ENCODE measurements around the gene TP53RK. TPM values are rescaled to one million over a fixed set of nuclear protein-coding genes. Genes with fewer than 3 reads are reported as not detected.

Gene TP53RK
- polyA plus RNA-seq, 1 of the 3 experiments (the other 2 are of a cell fraction) = 5.5 TPM

GRCh38 chr20:46720776-46721425 lies 31.7 kb upstream of the TP53RK start:
- no peaks in the 10 kb centered on the region for H3K79me2 ChIP-seq (ENCODE audit: insufficient read depth)
- H3K27ac ChIP-seq (ENCODE audit: low read depth in 2 of 2, low read length in 1 of 2) = no peak overlapping the region
- no peaks in the 10 kb centered on the region for H3K9me2 ChIP-seq
- no peak overlapping the region for H2AFZ ChIP-seq (ENCODE audit: low read depth)
- H3K9me3 ChIP-seq = no peaks in the 10 kb centered on the region
- no peaks in the 10 kb centered on the region for H4K20me1 ChIP-seq (ENCODE audit: insufficient read depth)
- DNase-seq = no peak
- no peak overlapping the region for H3K4me2 ChIP-seq
- H3K27me3 ChIP-seq (ENCODE audit: insufficient read depth) = no peaks in the 10 kb centered on the region
- H3K4me3 ChIP-seq (ENCODE audit: low read depth in 2 of 2, low read length in 1 of 2) = no peak overlapping the region
- H3K9ac ChIP-seq = no peak overlapping the region
- no peak for TF ChIP-seq FOSL2 (IDR thresholded peaks at IDR 0.05; ENCODE audit: borderline replicate concordance, low read depth)
- TF ChIP-seq USF1 (IDR thresholded peaks at IDR 0.05; ENCODE audit: borderline replicate concordance, low read depth) = no peak
- no peak for TF ChIP-seq MEF2A (IDR thresholded peaks at IDR 0.05; ENCODE audit: borderline replicate concordance, low read depth)
- no peak for TF ChIP-seq EZH2phosphoT487 (IDR thresholded peaks at IDR 0.05; ENCODE audit: borderline replicate concordance, low read depth)
- no peak for TF ChIP-seq EP300 (IDR thresholded peaks at IDR 0.05; ENCODE audit: borderline replicate concordance in 1 of 2, low read depth in 1 of 2, low read length in 1 of 2)
- TF ChIP-seq NRF1 (IDR thresholded peaks at IDR 0.05; ENCODE audit: low read depth, low read length) = no peak
- no peak for TF ChIP-seq CHD2 (IDR thresholded peaks at IDR 0.05; ENCODE audit: low read length, partially characterized antibody)
- TF ChIP-seq TEAD4 (IDR thresholded peaks at IDR 0.05; ENCODE audit: borderline replicate concordance, insufficient read depth) = no peak
- TF ChIP-seq SIN3A (IDR thresholded peaks at IDR 0.05; ENCODE audit: borderline replicate concordance, low read depth, low read length) = no peak
- no peak for TF ChIP-seq MXI1 (IDR thresholded peaks at IDR 0.05; ENCODE audit: low read depth, low read length)
- no peak for TF ChIP-seq GABPA (IDR thresholded peaks at IDR 0.05; ENCODE audit: low read depth)
- TF ChIP-seq, protein P1, sequence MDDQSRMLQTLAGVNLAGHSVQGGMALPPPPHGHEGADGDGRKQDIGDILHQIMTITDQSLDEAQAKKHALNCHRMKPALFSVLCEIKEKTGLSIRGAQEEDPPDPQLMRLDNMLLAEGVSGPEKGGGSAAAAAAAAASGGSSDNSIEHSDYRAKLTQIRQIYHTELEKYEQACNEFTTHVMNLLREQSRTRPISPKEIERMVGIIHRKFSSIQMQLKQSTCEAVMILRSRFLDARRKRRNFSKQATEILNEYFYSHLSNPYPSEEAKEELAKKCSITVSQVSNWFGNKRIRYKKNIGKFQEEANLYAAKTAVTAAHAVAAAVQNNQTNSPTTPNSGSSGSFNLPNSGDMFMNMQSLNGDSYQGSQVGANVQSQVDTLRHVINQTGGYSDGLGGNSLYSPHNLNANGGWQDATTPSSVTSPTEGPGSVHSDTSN (IDR thresholded peaks at IDR 0.05) = no peak
- TF ChIP-seq NFIC (IDR thresholded peaks at IDR 0.05; ENCODE audit: borderline replicate concordance) = no peak
- TF ChIP-seq, protein P2, sequence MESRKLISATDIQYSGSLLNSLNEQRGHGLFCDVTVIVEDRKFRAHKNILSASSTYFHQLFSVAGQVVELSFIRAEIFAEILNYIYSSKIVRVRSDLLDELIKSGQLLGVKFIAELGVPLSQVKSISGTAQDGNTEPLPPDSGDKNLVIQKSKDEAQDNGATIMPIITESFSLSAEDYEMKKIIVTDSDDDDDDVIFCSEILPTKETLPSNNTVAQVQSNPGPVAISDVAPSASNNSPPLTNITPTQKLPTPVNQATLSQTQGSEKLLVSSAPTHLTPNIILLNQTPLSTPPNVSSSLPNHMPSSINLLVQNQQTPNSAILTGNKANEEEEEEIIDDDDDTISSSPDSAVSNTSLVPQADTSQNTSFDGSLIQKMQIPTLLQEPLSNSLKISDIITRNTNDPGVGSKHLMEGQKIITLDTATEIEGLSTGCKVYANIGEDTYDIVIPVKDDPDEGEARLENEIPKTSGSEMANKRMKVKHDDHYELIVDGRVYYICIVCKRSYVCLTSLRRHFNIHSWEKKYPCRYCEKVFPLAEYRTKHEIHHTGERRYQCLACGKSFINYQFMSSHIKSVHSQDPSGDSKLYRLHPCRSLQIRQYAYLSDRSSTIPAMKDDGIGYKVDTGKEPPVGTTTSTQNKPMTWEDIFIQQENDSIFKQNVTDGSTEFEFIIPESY (IDR thresholded peaks at IDR 0.05; ENCODE audit: borderline replicate concordance, low read depth) = no peak
- no peak for TF ChIP-seq TAF1 (IDR thresholded peaks at IDR 0.05; ENCODE audit: borderline replicate concordance, low read depth, low read length)
- TF ChIP-seq GATA2 (CRISPR knock-in tag; IDR thresholded peaks at IDR 0.05) = no peak
- TF ChIP-seq RXRA (IDR thresholded peaks at IDR 0.05; ENCODE audit: borderline replicate concordance, low read depth) = no peak
- TF ChIP-seq FOXJ3 (CRISPR knock-in tag; IDR thresholded peaks at IDR 0.05) = no peak
- TF ChIP-seq YY1 (IDR thresholded peaks at IDR 0.05; ENCODE audit: low read depth) = no peak
- no peaks in the 10 kb centered on the region for H3K4me1 ChIP-seq (ENCODE audit: control insufficient read depth in 1 of 2, insufficient read depth in 2 of 2, low read depth in 1 of 2, low read length in 1 of 2)
- no peaks in the 10 kb centered on the region for H3F3A ChIP-seq (replicated peaks; ENCODE audit: insufficient read depth)
- H3K36me3 ChIP-seq (replicated peaks in 1 of 2; ENCODE audit: control insufficient read depth in 1 of 2, insufficient read depth in 2 of 2, low read length in 1 of 2) = peaks cover 0 to 14% of the 10 kb centered on the region in 2 experiments
- CTCF ChIA-PET = interaction anchor here (1.2 kb wide), 1 partner anchor 10 kb away, joined by 4 read pairs; no protein-coding TSS in a partner anchor
- POLR2A ChIA-PET = no interaction called here
